Measurements from ENCODE around the gene ABL1.

Gene ABL1

DNA sequence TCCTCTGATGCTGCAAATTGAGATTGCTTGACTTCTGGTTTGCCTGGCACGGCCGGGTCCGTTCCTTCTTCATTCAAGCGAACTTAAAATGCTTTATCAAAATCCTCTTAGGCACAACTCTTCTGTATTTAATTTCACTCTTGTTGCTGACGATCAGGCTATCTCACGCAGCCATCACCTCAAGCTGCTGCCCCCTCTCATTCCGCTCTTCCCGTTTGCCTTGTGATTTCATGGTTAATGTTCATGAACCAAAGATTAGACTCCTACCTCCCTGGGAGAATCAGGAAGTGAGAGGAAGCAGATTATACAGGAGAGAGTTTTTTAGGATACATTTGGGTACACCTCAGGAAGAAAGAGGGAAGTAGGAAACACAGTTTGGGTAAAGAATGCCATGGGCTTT is 38.9 kb downstream of the ABL1 start (continued):
- TF ChIP-seq, protein P1, sequence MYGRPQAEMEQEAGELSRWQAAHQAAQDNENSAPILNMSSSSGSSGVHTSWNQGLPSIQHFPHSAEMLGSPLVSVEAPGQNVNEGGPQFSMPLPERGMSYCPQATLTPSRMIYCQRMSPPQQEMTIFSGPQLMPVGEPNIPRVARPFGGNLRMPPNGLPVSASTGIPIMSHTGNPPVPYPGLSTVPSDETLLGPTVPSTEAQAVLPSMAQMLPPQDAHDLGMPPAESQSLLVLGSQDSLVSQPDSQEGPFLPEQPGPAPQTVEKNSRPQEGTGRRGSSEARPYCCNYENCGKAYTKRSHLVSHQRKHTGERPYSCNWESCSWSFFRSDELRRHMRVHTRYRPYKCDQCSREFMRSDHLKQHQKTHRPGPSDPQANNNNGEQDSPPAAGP (tag by site-specific recombination; IDR thresholded peaks at IDR 0.05): no peak
- no peak for TF ChIP-seq ZNF157 (tag by site-specific recombination; IDR thresholded peaks at IDR 0.05)

DNA sequence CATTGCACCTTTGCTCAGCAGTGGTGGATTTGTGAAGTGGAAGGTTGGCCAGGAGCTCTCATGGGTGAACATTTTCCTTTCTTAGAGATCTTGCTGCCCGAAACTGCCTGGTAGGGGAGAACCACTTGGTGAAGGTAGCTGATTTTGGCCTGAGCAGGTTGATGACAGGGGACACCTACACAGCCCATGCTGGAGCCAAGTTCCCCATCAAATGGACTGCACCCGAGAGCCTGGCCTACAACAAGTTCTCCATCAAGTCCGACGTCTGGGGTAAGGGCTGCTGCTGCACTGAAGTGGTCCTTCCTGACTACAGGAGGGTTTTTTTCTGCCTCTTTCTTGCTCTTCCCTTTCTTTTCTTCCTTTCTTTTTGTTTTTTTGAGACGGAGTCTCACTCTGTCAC is 39.7 kb downstream of the ABL1 start:
- ChIA-PET CTCF (interaction anchor here (0.6 to 1.3 kb wide), 5 partner anchors 8 to 467 kb away, joined by 3 to 8 read pairs (median 3); no protein-coding TSS in a partner anchor), POLR2A (no interaction called here)
- no peaks in the 10 kb centered on the region for H3K4me1 ChIP-seq (ENCODE audit: control insufficient read depth, insufficient read depth, low read length)
- H3K27ac ChIP-seq (ENCODE audit: extremely low read depth, low read depth, low read length): no peak overlapping the region
- no peaks in the 10 kb centered on the region for H3K9me3 ChIP-seq (ENCODE audit: control insufficient read depth, insufficient read depth, low read depth, low read length)
- no peak overlapping the region for H3K4me3 ChIP-seq (ENCODE audit: low read depth, low read length)
- H3K36me3 ChIP-seq (ENCODE audit: control insufficient read depth in 2 of 2, insufficient read depth in 1 of 2, low read length in 2 of 2): peaks cover 0 to 80% of the 10 kb centered on the region in 2 experiments; a peak in 2 of 3 replicates
- TF ChIP-seq WT1 (tag by site-specific recombination; IDR thresholded peaks at IDR 0.05): no peak
- TF ChIP-seq, protein P2, sequence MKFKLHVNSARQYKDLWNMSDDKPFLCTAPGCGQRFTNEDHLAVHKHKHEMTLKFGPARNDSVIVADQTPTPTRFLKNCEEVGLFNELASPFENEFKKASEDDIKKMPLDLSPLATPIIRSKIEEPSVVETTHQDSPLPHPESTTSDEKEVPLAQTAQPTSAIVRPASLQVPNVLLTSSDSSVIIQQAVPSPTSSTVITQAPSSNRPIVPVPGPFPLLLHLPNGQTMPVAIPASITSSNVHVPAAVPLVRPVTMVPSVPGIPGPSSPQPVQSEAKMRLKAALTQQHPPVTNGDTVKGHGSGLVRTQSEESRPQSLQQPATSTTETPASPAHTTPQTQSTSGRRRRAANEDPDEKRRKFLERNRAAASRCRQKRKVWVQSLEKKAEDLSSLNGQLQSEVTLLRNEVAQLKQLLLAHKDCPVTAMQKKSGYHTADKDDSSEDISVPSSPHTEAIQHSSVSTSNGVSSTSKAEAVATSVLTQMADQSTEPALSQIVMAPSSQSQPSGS (tag by site-specific recombination; IDR thresholded peaks at IDR 0.05; ENCODE audit: low read depth): no peak
- TF ChIP-seq ZNF174 (tag by site-specific recombination; IDR thresholded peaks at IDR 0.05): no peak
- TF ChIP-seq, protein P3, sequence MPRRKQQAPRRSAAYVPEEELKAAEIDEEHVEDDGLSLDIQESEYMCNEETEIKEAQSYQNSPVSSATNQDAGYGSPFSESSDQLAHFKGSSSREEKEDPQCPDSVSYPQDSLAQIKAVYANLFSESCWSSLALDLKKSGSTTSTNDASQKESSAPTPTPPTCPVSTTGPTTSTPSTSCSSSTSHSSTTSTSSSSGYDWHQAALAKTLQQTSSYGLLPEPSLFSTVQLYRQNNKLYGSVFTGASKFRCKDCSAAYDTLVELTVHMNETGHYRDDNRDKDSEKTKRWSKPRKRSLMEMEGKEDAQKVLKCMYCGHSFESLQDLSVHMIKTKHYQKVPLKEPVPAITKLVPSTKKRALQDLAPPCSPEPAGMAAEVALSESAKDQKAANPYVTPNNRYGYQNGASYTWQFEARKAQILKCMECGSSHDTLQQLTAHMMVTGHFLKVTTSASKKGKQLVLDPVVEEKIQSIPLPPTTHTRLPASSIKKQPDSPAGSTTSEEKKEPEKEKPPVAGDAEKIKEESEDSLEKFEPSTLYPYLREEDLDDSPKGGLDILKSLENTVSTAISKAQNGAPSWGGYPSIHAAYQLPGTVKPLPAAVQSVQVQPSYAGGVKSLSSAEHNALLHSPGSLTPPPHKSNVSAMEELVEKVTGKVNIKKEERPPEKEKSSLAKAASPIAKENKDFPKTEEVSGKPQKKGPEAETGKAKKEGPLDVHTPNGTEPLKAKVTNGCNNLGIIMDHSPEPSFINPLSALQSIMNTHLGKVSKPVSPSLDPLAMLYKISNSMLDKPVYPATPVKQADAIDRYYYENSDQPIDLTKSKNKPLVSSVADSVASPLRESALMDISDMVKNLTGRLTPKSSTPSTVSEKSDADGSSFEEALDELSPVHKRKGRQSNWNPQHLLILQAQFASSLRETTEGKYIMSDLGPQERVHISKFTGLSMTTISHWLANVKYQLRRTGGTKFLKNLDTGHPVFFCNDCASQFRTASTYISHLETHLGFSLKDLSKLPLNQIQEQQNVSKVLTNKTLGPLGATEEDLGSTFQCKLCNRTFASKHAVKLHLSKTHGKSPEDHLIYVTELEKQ (tag by site-specific recombination; IDR thresholded peaks at IDR 0.05; ENCODE audit: borderline replicate concordance): no peak
- no peak for TF ChIP-seq ZNF37A (tag by site-specific recombination; IDR thresholded peaks at IDR 0.05)
- TF ChIP-seq ZNF324 (tag by site-specific recombination; IDR thresholded peaks at IDR 0.05): no peak
- TF ChIP-seq ZNF585B (tag by site-specific recombination; IDR thresholded peaks at IDR 0.05): no peak
- TF ChIP-seq, protein P4, sequence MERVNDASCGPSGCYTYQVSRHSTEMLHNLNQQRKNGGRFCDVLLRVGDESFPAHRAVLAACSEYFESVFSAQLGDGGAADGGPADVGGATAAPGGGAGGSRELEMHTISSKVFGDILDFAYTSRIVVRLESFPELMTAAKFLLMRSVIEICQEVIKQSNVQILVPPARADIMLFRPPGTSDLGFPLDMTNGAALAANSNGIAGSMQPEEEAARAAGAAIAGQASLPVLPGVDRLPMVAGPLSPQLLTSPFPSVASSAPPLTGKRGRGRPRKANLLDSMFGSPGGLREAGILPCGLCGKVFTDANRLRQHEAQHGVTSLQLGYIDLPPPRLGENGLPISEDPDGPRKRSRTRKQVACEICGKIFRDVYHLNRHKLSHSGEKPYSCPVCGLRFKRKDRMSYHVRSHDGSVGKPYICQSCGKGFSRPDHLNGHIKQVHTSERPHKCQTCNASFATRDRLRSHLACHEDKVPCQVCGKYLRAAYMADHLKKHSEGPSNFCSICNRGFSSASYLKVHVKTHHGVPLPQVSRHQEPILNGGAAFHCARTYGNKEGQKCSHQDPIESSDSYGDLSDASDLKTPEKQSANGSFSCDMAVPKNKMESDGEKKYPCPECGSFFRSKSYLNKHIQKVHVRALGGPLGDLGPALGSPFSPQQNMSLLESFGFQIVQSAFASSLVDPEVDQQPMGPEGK (tag by site-specific recombination; IDR thresholded peaks at IDR 0.05): no peak
- TF ChIP-seq ZNF354C (tag by site-specific recombination; IDR thresholded peaks at IDR 0.05; ENCODE audit: borderline replicate concordance, low read depth): no peak
- TF ChIP-seq, protein P5, sequence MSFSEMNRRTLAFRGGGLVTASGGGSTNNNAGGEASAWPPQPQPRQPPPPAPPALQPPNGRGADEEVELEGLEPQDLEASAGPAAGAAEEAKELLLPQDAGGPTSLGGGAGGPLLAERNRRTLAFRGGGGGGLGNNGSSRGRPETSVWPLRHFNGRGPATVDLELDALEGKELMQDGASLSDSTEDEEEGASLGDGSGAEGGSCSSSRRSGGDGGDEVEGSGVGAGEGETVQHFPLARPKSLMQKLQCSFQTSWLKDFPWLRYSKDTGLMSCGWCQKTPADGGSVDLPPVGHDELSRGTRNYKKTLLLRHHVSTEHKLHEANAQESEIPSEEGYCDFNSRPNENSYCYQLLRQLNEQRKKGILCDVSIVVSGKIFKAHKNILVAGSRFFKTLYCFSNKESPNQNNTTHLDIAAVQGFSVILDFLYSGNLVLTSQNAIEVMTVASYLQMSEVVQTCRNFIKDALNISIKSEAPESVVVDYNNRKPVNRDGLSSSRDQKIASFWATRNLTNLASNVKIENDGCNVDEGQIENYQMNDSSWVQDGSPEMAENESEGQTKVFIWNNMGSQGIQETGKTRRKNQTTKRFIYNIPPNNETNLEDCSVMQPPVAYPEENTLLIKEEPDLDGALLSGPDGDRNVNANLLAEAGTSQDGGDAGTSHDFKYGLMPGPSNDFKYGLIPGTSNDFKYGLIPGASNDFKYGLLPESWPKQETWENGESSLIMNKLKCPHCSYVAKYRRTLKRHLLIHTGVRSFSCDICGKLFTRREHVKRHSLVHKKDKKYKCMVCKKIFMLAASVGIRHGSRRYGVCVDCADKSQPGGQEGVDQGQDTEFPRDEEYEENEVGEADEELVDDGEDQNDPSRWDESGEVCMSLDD (tag by site-specific recombination; IDR thresholded peaks at IDR 0.05): no peak
- TF ChIP-seq ZNF175 (tag by site-specific recombination; IDR thresholded peaks at IDR 0.05): no peak
- TF ChIP-seq, protein P6, sequence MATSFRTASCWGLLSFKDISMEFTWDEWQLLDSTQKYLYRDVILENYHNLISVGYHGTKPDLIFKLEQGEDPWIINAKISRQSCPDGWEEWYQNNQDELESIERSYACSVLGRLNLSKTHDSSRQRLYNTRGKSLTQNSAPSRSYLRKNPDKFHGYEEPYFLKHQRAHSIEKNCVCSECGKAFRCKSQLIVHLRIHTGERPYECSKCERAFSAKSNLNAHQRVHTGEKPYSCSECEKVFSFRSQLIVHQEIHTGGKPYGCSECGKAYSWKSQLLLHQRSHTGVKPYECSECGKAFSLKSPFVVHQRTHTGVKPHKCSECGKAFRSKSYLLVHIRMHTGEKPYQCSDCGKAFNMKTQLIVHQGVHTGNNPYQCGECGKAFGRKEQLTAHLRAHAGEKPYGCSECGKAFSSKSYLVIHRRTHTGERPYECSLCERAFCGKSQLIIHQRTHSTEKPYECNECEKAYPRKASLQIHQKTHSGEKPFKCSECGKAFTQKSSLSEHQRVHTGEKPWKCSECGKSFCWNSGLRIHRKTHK (tag by site-specific recombination; IDR thresholded peaks at IDR 0.05): no peak
- TF ChIP-seq ZBTB8A (tag by site-specific recombination; IDR thresholded peaks at IDR 0.05): no peak
- TF ChIP-seq OSR2 (tag by site-specific recombination; IDR thresholded peaks at IDR 0.05): no peak
- TF ChIP-seq, protein P7, sequence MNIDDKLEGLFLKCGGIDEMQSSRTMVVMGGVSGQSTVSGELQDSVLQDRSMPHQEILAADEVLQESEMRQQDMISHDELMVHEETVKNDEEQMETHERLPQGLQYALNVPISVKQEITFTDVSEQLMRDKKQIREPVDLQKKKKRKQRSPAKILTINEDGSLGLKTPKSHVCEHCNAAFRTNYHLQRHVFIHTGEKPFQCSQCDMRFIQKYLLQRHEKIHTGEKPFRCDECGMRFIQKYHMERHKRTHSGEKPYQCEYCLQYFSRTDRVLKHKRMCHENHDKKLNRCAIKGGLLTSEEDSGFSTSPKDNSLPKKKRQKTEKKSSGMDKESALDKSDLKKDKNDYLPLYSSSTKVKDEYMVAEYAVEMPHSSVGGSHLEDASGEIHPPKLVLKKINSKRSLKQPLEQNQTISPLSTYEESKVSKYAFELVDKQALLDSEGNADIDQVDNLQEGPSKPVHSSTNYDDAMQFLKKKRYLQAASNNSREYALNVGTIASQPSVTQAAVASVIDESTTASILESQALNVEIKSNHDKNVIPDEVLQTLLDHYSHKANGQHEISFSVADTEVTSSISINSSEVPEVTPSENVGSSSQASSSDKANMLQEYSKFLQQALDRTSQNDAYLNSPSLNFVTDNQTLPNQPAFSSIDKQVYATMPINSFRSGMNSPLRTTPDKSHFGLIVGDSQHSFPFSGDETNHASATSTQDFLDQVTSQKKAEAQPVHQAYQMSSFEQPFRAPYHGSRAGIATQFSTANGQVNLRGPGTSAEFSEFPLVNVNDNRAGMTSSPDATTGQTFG (tag by site-specific recombination; IDR thresholded peaks at IDR 0.05; ENCODE audit: borderline replicate concordance): no peak
- TF ChIP-seq, protein P8, sequence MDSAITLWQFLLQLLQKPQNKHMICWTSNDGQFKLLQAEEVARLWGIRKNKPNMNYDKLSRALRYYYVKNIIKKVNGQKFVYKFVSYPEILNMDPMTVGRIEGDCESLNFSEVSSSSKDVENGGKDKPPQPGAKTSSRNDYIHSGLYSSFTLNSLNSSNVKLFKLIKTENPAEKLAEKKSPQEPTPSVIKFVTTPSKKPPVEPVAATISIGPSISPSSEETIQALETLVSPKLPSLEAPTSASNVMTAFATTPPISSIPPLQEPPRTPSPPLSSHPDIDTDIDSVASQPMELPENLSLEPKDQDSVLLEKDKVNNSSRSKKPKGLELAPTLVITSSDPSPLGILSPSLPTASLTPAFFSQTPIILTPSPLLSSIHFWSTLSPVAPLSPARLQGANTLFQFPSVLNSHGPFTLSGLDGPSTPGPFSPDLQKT (IDR thresholded peaks at IDR 0.05; ENCODE audit: borderline replicate concordance, low read depth, low read length): no peak
- TF ChIP-seq HOXC10 (CRISPR knock-in tag; IDR thresholded peaks at IDR 0.05): no peak

Data from HEK293 (cell line).